ENCODE measurements around the gene KSR2.
"Not testable (repeated sequence)": the region's sequence is repeated elsewhere in the genome, so short reads cannot be mapped to it uniquely, and the experiment has no call there.

KSR2 gene

GRCh38 chr12:117809509-117809908, 159.3 kb downstream of the KSR2 start:
- DNase-seq = no peak

- DNase-seq = no peak
Observed at GRCh38 chr12:117807946-117808345, 160.8 kb downstream of the KSR2 start.

GRCh38 chr12:117807355-117807754, 161.4 kb downstream of the KSR2 start:
- DNase-seq = no peak

- no peak for DNase-seq
Observed at GRCh38 chr12:117805865-117806264, 162.9 kb downstream of the KSR2 start.

- DNase-seq = no peak
Observed at GRCh38 chr12:117803001-117803400, 165.8 kb downstream of the KSR2 start.

- not testable (repeated sequence) for DNase-seq
Observed at GRCh38 chr12:117800711-117801110, 168.1 kb downstream of the KSR2 start.

- DNase-seq = no peak
Observed at GRCh38 chr12:117797202-117797601, 171.6 kb downstream of the KSR2 start.

- DNase-seq = no peak
Observed at GRCh38 chr12:117792877-117793424, 175.8 kb downstream of the KSR2 start.

- DNase-seq = no peak
Observed at GRCh38 chr12:117792471-117792870, 176.3 kb downstream of the KSR2 start.

GRCh38 chr12:117790948-117791347, 177.8 kb downstream of the KSR2 start:
- DNase-seq = no peak

GRCh38 chr12:117790198-117790597, 178.6 kb downstream of the KSR2 start:
- no peak for DNase-seq

GRCh38 chr12:117789195-117789912, 179.4 kb downstream of the KSR2 start:
- DNase-seq = no peak

GRCh38 chr12:117778656-117779055, 190.1 kb downstream of the KSR2 start:
- DNase-seq = no peak

GRCh38 chr12:117774941-117775775, 193.6 kb downstream of the KSR2 start:
- no peak for DNase-seq

GRCh38 chr12:117768860-117769259, 199.9 kb downstream of the KSR2 start:
- no peak for DNase-seq

GRCh38 chr12:117766008-117766407, 202.8 kb downstream of the KSR2 start:
- DNase-seq = no peak

- no peak for DNase-seq
Observed at GRCh38 chr12:117762143-117762542, 206.6 kb downstream of the KSR2 start.

GRCh38 chr12:117761528-117762100, 207.2 kb downstream of the KSR2 start:
- DNase-seq = no peak

GRCh38 chr12:117760990-117761389, 207.8 kb downstream of the KSR2 start:
- DNase-seq = no peak

GRCh38 chr12:117750657-117751056, 218.1 kb downstream of the KSR2 start:
- DNase-seq = no peak

- no peak for DNase-seq
Observed at GRCh38 chr12:117749431-117749830, 219.4 kb downstream of the KSR2 start.

- DNase-seq = not testable (repeated sequence)
Observed at GRCh38 chr12:117746358-117746757, 222.4 kb downstream of the KSR2 start.

- DNase-seq = no peak
Observed at GRCh38 chr12:117744418-117744817, 224.4 kb downstream of the KSR2 start.

GRCh38 chr12:117743761-117744160, 225.0 kb downstream of the KSR2 start:
- DNase-seq = no peak

All from NCI-H446 (cell line).